Mucosa of stomach (tissue), 1 donor: ENCODE data around the gene TBC1D10A.
A peak's percentile ranks its signal among the peaks of the same experiment; 100 is the strongest.

Experiments
- H3K27me3 ChIP-seq: one replicate; pipeline ENCODE4 v1.7.0; 2013; ENCODE audit warnings: mild to moderate bottlenecking, low read length; ENCODE audit not compliant: control insufficient read depth, insufficient read depth
- H3K36me3 ChIP-seq: one replicate; pipeline ENCODE4 v1.7.0; 2013; ENCODE audit warnings: low read length; ENCODE audit not compliant: control insufficient read depth, insufficient read depth
- H3K4me1 ChIP-seq: one replicate; pipeline ENCODE4 v1.7.0; 2013; ENCODE audit warnings: mild to moderate bottlenecking, low read length; ENCODE audit not compliant: control insufficient read depth, insufficient read depth
- H3K4me3 ChIP-seq: one replicate; pipeline ENCODE4 v1.7.0; 2013; ENCODE audit warnings: low read length
- H3K9ac ChIP-seq: one replicate; pipeline ENCODE4 v1.7.0; 2013; ENCODE audit warnings: mild to moderate bottlenecking, low read length, moderate library complexity
- H3K9me3 ChIP-seq: one replicate; pipeline ENCODE4 v1.7.0; 2013; ENCODE audit warnings: mild to moderate bottlenecking, low read length, moderate library complexity; ENCODE audit not compliant: control insufficient read depth
- donor health status: Pancreatic carcinoma.

The TBC1D10A gene

GRCh38 chr22:30261134-30261533 lies 65.6 kb downstream of the TBC1D10A start:
- no peak overlapping the region for H3K9ac ChIP-seq
- no peak overlapping the region for H3K4me3 ChIP-seq
- H3K27me3 ChIP-seq, result no peaks in the 10 kb centered on the region
- no peaks in the 10 kb centered on the region for H3K36me3 ChIP-seq
- H3K9me3 ChIP-seq, result no peaks in the 10 kb centered on the region
- peaks cover 8% of the 10 kb centered on the region for H3K4me1 ChIP-seq

DNA sequence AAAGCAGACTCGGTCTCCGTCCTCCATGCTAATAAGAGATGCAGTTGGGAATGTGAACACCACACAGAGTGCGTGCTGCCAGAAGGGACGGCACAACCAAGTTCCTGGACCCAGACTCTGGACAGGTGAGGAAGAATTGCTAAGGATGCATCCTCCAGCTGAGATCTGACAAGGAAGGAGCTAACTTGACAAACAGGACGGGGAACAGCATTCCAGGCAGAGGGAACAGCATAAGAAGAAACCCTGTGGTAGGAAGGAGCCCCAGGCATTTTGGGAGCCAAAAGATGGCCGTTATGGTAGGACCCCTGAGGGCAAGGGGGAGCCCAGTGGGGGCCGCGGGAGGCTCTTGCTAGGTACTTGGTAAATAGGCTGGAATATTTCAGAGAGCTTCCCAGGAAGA lies 66.1 kb downstream of the TBC1D10A start:
- no peaks in the 10 kb centered on the region for H3K27me3 ChIP-seq
- no peaks in the 10 kb centered on the region for H3K9me3 ChIP-seq
- H3K9ac ChIP-seq, result no peak overlapping the region
- no peaks in the 10 kb centered on the region for H3K36me3 ChIP-seq
- no peak overlapping the region for H3K4me3 ChIP-seq
- H3K4me1 ChIP-seq, result peaks cover 12% of the 10 kb centered on the region

GRCh38 chr22:30260276-30260675 lies 66.5 kb downstream of the TBC1D10A start:
- peaks cover 14% of the 10 kb centered on the region for H3K4me1 ChIP-seq
- H3K9me3 ChIP-seq, result no peaks in the 10 kb centered on the region
- H3K36me3 ChIP-seq, result no peaks in the 10 kb centered on the region
- no peak overlapping the region for H3K4me3 ChIP-seq
- no peaks in the 10 kb centered on the region for H3K27me3 ChIP-seq
- no peak overlapping the region for H3K9ac ChIP-seq

- Histone ChIP-seq H3K9me3 (no peaks in the 10 kb centered on the region), H3K4me1 (peaks cover 36% of the 10 kb centered on the region), H3K36me3 (no peaks in the 10 kb centered on the region), H3K4me3 (no peak overlapping the region), H3K9ac (no peak overlapping the region), H3K27me3 (peaks cover 6% of the 10 kb centered on the region)
These were observed 72.4 kb downstream of the TBC1D10A start for GRCh38 chr22:30254314-30254713.

GRCh38 chr22:30253205-30253852 lies 73.4 kb downstream of the TBC1D10A start:
- no peaks in the 10 kb centered on the region for H3K36me3 ChIP-seq
- peaks cover 44% of the 10 kb centered on the region for H3K4me1 ChIP-seq
- no peak overlapping the region for H3K4me3 ChIP-seq
- peaks cover 6% of the 10 kb centered on the region for H3K27me3 ChIP-seq
- no peaks in the 10 kb centered on the region for H3K9me3 ChIP-seq
- peak overlapping the region; percentile 62 for H3K9ac ChIP-seq

DNA sequence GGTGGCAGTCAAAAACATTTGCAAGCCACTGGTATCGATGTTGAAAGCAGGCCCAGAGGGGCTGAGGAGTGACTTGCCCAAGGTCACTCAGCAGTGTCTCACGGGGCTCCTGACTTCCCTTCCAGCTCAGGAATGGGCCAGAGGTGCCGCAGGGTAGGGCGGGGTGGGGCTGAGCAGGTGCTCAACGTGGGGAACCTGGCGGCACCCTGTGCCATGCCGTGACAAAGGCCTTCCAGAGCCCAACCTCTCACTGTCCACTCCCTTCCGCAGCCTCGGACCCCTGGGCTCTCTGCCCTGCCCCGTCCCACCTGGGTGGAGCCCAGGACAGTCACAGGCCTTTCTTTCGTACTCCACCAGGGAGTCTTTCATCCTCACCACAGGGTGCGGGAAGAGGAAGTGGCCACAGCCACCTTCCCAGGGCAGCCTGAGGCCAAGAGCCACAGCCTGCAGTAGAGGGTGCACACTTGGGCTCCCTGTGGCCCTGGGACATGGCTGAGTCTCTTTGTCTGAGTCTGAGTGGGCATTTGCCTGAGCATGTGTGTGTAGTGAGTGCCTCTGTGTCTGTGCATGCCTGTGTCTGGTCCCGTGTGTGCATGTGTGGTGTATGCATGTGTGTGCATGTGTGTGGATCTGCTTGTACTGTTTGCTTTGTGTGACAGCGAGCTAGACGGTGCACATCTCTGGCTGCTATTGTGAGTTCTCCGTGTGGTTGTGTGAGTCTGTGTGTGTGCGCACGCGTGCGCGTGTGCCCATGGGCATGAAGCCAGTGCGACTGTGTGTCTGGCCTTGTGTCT lies 74.1 kb downstream of the TBC1D10A start:
- no peaks in the 10 kb centered on the region for H3K36me3 ChIP-seq
- peak overlapping the region; percentile 18 for H3K9ac ChIP-seq
- peaks cover 44% of the 10 kb centered on the region for H3K4me1 ChIP-seq
- H3K4me3 ChIP-seq, result no peak overlapping the region
- no peaks in the 10 kb centered on the region for H3K9me3 ChIP-seq
- peaks cover 6% of the 10 kb centered on the region for H3K27me3 ChIP-seq

DNA sequence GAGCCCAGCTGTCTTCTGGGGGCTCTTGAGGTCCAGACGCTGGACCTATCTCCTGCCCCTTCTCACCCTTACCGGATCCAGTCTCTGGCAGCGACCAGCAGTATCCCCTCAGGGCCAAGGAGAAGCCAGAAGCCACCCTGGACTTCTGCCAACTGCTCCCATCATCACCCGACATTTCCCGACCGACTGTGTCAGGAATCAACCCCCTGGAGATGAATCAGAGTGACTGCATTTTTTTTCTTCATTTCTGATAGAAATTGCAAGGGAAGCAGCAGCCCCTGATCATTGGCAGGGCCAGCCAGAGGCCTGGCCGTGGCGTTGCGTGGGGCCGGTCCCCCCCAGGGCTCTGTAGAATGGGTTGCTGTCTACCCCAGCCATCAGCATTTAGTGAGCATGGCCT lies 75.0 kb downstream of the TBC1D10A start:
- peaks cover 50% of the 10 kb centered on the region for H3K4me1 ChIP-seq
- H3K9me3 ChIP-seq, result no peaks in the 10 kb centered on the region
- H3K27me3 ChIP-seq, result peaks cover 6% of the 10 kb centered on the region
- no peak overlapping the region for H3K9ac ChIP-seq
- no peaks in the 10 kb centered on the region for H3K36me3 ChIP-seq
- H3K4me3 ChIP-seq, result no peak overlapping the region

GRCh38 chr22:30250661-30251267 lies 76.0 kb downstream of the TBC1D10A start:
- H3K36me3 ChIP-seq, result no peaks in the 10 kb centered on the region
- peaks cover 46% of the 10 kb centered on the region for H3K4me1 ChIP-seq
- H3K9me3 ChIP-seq, result no peaks in the 10 kb centered on the region
- H3K4me3 ChIP-seq, result no peak overlapping the region
- no peak overlapping the region for H3K9ac ChIP-seq
- H3K27me3 ChIP-seq, result peaks cover 10% of the 10 kb centered on the region

GRCh38 chr22:30250039-30250565 lies 76.6 kb downstream of the TBC1D10A start:
- Histone ChIP-seq H3K4me3 (no peak overlapping the region), H3K27me3 (peaks cover 13% of the 10 kb centered on the region), H3K9me3 (no peaks in the 10 kb centered on the region), H3K36me3 (no peaks in the 10 kb centered on the region), H3K4me1 (peaks cover 51% of the 10 kb centered on the region), H3K9ac (no peak overlapping the region)

DNA sequence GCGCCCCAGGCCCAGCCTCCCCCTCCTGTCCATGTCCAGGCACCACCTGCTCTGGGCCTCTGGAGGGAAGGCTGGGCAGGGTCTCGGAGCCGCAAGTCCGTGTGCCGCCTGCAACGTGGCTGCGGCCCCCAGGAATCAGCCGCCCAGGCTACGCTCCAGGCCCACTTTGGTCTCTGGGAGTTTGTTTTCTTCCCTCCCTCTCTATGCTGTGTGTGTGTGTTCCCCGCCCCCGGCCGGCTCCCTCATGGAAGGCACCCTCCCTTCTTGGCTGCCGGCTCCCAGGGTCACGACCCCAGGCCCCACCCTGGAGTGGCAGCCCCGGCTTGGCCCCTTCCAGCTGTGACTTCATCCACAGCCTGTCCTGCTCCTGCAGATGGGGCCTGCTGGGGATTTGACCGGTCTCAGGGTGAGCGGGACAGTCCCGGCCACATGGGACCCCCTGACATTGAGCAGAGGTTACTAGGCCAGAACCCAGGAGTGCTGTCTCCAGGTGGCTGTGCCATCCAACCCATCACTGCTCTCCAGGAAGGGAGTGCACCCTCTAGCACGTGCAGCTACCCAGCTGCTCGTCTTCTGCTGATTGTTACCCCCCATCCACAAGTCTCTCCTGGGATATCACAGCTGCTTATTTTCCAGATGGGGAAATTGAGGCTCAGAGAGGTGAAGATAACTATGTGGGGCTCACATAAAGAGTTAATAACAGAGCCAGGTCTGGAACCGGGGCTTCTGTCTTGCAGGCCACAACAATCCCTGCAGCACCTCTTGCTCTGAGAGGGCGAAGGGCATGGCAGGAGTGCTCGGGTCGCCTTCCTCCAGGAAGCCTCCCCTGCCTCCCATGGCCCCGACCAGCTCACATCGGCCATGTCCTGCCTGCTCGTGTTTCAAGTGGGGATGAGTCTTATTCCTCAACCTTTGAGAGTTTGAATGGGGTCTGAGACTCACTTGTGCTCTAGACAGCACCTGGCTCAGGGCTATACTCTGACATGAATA lies 77.4 kb downstream of the TBC1D10A start:
- Histone ChIP-seq H3K36me3 (no peaks in the 10 kb centered on the region), H3K9me3 (no peaks in the 10 kb centered on the region), H3K4me3 (no peak overlapping the region), H3K27me3 (peaks cover 13% of the 10 kb centered on the region), H3K9ac (no peak overlapping the region), H3K4me1 (peaks cover 54% of the 10 kb centered on the region)

- Histone ChIP-seq H3K4me1 (peaks cover 49% of the 10 kb centered on the region), H3K27me3 (peaks cover 13% of the 10 kb centered on the region), H3K9me3 (no peaks in the 10 kb centered on the region), H3K4me3 (no peak overlapping the region), H3K9ac (no peak overlapping the region), H3K36me3 (no peaks in the 10 kb centered on the region)
These were observed 78.3 kb downstream of the TBC1D10A start for GRCh38 chr22:30248484-30248883.
